CD4-positive, alpha-beta memory T cell (primary cell): ENCODE data around the gene TMEM128. TPM values are rescaled to one million over a fixed set of nuclear protein-coding genes. Genes with fewer than 3 reads are reported as not detected.
"Not testable (repeated sequence)": the region's sequence is repeated elsewhere in the genome, so short reads cannot be mapped to it uniquely, and the experiment has no call there.

ENCODE experiments used
- CTCF ChIA-PET: fragments of 350-600 bp; sonication (Branson Sonifier 250); formaldehyde crosslinking; loops from one replicate; lab custom pipeline; 2021; ENCODE audit warnings: inconsistent platforms; ENCODE audit not compliant: partially characterized antibody; lab: Charles Lee
- POLR2A ChIA-PET: fragments of 350-600 bp; sonication (Branson Sonifier 250); formaldehyde crosslinking; loops from one replicate; lab custom pipeline; 2021; ENCODE audit not compliant: partially characterized antibody; lab: Charles Lee
- DNase-seq, 5 donors: peaks; one replicate each; pipeline versions ENCODE4 v3.0.0 to v3.0.0-alpha.2; 2020 to 2022; ENCODE audit warnings: mixed read lengths in 1 of 5
- H3K27ac ChIP-seq: one replicate; pipeline ENCODE4 v1.7.0; 2013; ENCODE audit warnings: low read depth, low read length
- H3K27me3 ChIP-seq: 2 replicates; pipeline ENCODE4 v1.7.0; 2013; ENCODE audit warnings: mild to moderate bottlenecking, low read length, moderate library complexity; ENCODE audit not compliant: insufficient read depth
- H3K36me3 ChIP-seq: 2 replicates; pipeline ENCODE4 v1.7.0; 2013; ENCODE audit warnings: mild to moderate bottlenecking, low read length, moderate library complexity; ENCODE audit not compliant: insufficient read depth
- H3K4me1 ChIP-seq: 2 replicates; pipeline ENCODE4 v1.7.0; 2013; ENCODE audit warnings: mild to moderate bottlenecking, low read length, moderate library complexity; ENCODE audit not compliant: insufficient read depth
- H3K4me3 ChIP-seq, 2 donors: one replicate each; pipeline ENCODE4 v1.7.0; 2013; ENCODE audit warnings: low read length in 2 of 2, mild to moderate bottlenecking in 1 of 2
- H3K9me3 ChIP-seq, 2 donors: one replicate each; pipeline ENCODE4 v1.7.0; 2013; ENCODE audit warnings: low read length in 2 of 2, control low read depth in 1 of 2; ENCODE audit not compliant: control insufficient read depth in 1 of 2
- H3K27ac Mint-ChIP-seq, 7 donors: one replicate each; pipeline ENCODE4 v1.8.0; 2020 to 2021; ENCODE audit warnings: mixed read lengths in 7 of 7, mild to moderate bottlenecking in 6 of 7, inconsistent platforms in 3 of 7, moderate library complexity in 3 of 7
- H3K27me3 Mint-ChIP-seq, 2 donors: one replicate each; pipeline ENCODE4 v1.8.0; 2020 to 2021; ENCODE audit warnings: mixed read lengths in 2 of 2
- H3K36me3 Mint-ChIP-seq, 2 donors: one replicate each; pipeline ENCODE4 v1.8.0; 2020 to 2021; ENCODE audit warnings: mixed read lengths in 2 of 2, inconsistent platforms in 1 of 2, mild to moderate bottlenecking in 1 of 2
- H3K4me1 Mint-ChIP-seq, 4 donors: one replicate each; pipeline ENCODE4 v1.8.0; 2020 to 2021; ENCODE audit warnings: mixed read lengths in 4 of 4, mild to moderate bottlenecking in 1 of 4
- H3K4me3 Mint-ChIP-seq, 8 donors: one replicate each; pipeline ENCODE4 v1.8.0; 2020 to 2021; ENCODE audit warnings: mixed read lengths in 8 of 8, mild to moderate bottlenecking in 7 of 8, moderate library complexity in 6 of 8, inconsistent platforms in 3 of 8
- H3K9me3 Mint-ChIP-seq, 8 donors: one replicate each; pipeline ENCODE4 v1.8.0; 2020 to 2021; ENCODE audit warnings: mixed read lengths in 8 of 8, mild to moderate bottlenecking in 5 of 8, inconsistent platforms in 3 of 8, moderate library complexity in 1 of 8
- intact Hi-C: fragments of 100-400 bp; cut with micrococcal nuclease; formaldehyde crosslinking; loops from one replicate; pipeline ENCODE4 v1.15.1; 2023
- polyA plus RNA-seq, 2 donors: library from polyadenylated mRNA; unstranded; fragments of 300-500 nt; fragmentation: Illumina TruSeq; gene quantifications; one replicate each; pipeline ENCODE4 v1.2.3, GENCODE V29; 2021
- total RNA-seq, 2 experiments: library from RNA; stranded (reverse); gene quantifications; one replicate each; pipeline ENCODE4 v1.2.3, GENCODE V29; 2021

Gene TMEM128
- total and polyA plus RNA-seq, 4 experiments from 2014 or later, result 20.0 to 51.5 (median 30.4) TPM

- Histone ChIP-seq H3K9me3 (no peaks in the 10 kb centered on the region), H3K27ac (no peak overlapping the region), H3K4me3 (no peak overlapping the region), H3K4me1 (peaks cover 18% of the 10 kb centered on the region), H3K36me3 (peaks cover 4% of the 10 kb centered on the region), H3K27me3 (no peaks in the 10 kb centered on the region)
- H3K27ac Mint-ChIP-seq, result peak overlapping the region in 3 of 7 donors; percentile 19 to 98 (median 61)
- ChIA-PET POLR2A (interaction anchor here (2.5 kb wide), 1 partner anchor 10 kb away, joined by 23 read pairs; no protein-coding TSS in a partner anchor), CTCF (interaction anchor here (1.0 to 4.0 kb wide), 6 partner anchors 10 to 180 kb away, joined by 3 to 35 read pairs (median 24); no protein-coding TSS in a partner anchor)
- intact Hi-C loops, result no loop called here
- peaks cover 7 to 21% of the 10 kb centered on the region in 2 donors for H3K36me3 Mint-ChIP-seq
- H3K9me3 Mint-ChIP-seq, result peaks cover 0 to 5% (median 0%) of the 10 kb centered on the region in 8 donors
- H3K4me3 Mint-ChIP-seq, result peak overlapping the region in 3 of 8 donors; percentile 25 to 67 (median 37)
- DNase-seq, result no peak
- H3K27me3 Mint-ChIP-seq, result no peaks in the 10 kb centered on the region
- peaks cover 23 to 36% (median 29%) of the 10 kb centered on the region in 4 donors for H3K4me1 Mint-ChIP-seq
Observed at GRCh38 chr4:4249866-4250265, 1.8 kb upstream of the TMEM128 start.

GRCh38 chr4:4249342-4249741 is 1.3 kb upstream of the TMEM128 start:
- peak overlapping the region; percentile 80 for H3K27ac ChIP-seq
- ChIA-PET POLR2A (interaction anchor here (2.0 to 3.2 kb wide), 5 partner anchors 10 to 214 kb away, joined by 8 to 33 read pairs (median 17); no protein-coding TSS in a partner anchor), CTCF (interaction anchor here (0.8 to 4.0 kb wide), 8 partner anchors 10 to 293 kb away, joined by 3 to 35 read pairs (median 6); partner anchors contain the start of gene STX18)
- DNase-seq, H3K4me3 ChIP-seq, H3K27me3 ChIP-seq, H3K36me3 ChIP-seq, intact Hi-C loops, H3K27me3 Mint-ChIP-seq, H3K9me3 Mint-ChIP-seq, H3K9me3 ChIP-seq: not testable (repeated sequence)
- Mint-ChIP-seq H3K4me1 (peaks cover 23 to 38% (median 30%) of the 10 kb centered on the region in 4 donors), H3K36me3 (peaks cover 11 to 25% of the 10 kb centered on the region in 2 donors), H3K4me3 (peak overlapping the region in 5 of 8 donors; percentile 11 to 98 (median 95)), H3K27ac (peak overlapping the region in 6 of 7 donors; percentile 98 to 99 (median 98))
- peaks cover 18% of the 10 kb centered on the region for H3K4me1 ChIP-seq

GRCh38 chr4:4248885-4249203 is 821 bp upstream of the TMEM128 start:
- DNase-seq, result no peak
- ChIA-PET CTCF (interaction anchor here (0.8 to 2.7 kb wide), 6 partner anchors 11 to 293 kb away, joined by 3 to 33 read pairs (median 5); partner anchors contain the start of gene STX18), POLR2A (interaction anchor here (1.1 to 3.2 kb wide), 9 partner anchors 8 to 214 kb away, joined by 4 to 33 read pairs (median 9); partner anchors contain the start of genes LYAR and ZBTB49)
- peak overlapping the region; percentile 92 to 95 for H3K4me3 ChIP-seq
- intact Hi-C loops, result loop anchor here (1.0 kb wide), 3 partner anchors 41 to 137 kb away; partner anchors contain the start of genes LYAR and ZBTB49
- no peaks in the 10 kb centered on the region for H3K9me3 ChIP-seq
- H3K36me3 ChIP-seq, result peaks cover 13% of the 10 kb centered on the region
- H3K9me3 Mint-ChIP-seq, result peaks cover 0 to 5% (median 0%) of the 10 kb centered on the region in 8 donors
- no peaks in the 10 kb centered on the region for H3K27me3 Mint-ChIP-seq
- peak overlapping the region; percentile 98 to 99 (median 99) for H3K27ac Mint-ChIP-seq
- peak overlapping the region; percentile 91 to 98 (median 96) for H3K4me3 Mint-ChIP-seq
- peak overlapping the region; percentile 80 for H3K27ac ChIP-seq
- H3K27me3 ChIP-seq, result no peaks in the 10 kb centered on the region
- H3K4me1 ChIP-seq, result peaks cover 18% of the 10 kb centered on the region
- H3K36me3 Mint-ChIP-seq, result peaks cover 12 to 28% of the 10 kb centered on the region in 2 donors
- peaks cover 23 to 40% (median 30%) of the 10 kb centered on the region in 4 donors for H3K4me1 Mint-ChIP-seq

GRCh38 chr4:4247696-4248028 is 361 bp downstream of the TMEM128 start:
- ChIA-PET CTCF (interaction anchor here (1.2 to 2.7 kb wide), 2 partner anchors 12 to 18 kb away, joined by 3 to 33 read pairs; no protein-coding TSS in a partner anchor), POLR2A (interaction anchor here (0.7 to 3.2 kb wide), 15 partner anchors 9 to 327 kb away, joined by 3 to 33 read pairs (median 8); partner anchors contain the start of genes LYAR, STX18 and ZBTB49)
- Histone ChIP-seq H3K4me3 (peak overlapping the region; percentile 95 to 97), H3K4me1 (peaks cover 18% of the 10 kb centered on the region), H3K27me3 (no peaks in the 10 kb centered on the region), H3K36me3 (peaks cover 20% of the 10 kb centered on the region), H3K27ac (peak overlapping the region; percentile 80), H3K9me3 (no peaks in the 10 kb centered on the region)
- Mint-ChIP-seq H3K4me3 (peak overlapping the region; percentile 91 to 98 (median 96)), H3K9me3 (peaks cover 0 to 4% (median 0%) of the 10 kb centered on the region in 8 donors), H3K27ac (peak overlapping the region; percentile 82 to 99 (median 98)), H3K4me1 (peaks cover 26 to 45% (median 30%) of the 10 kb centered on the region in 4 donors), H3K36me3 (peaks cover 18 to 37% of the 10 kb centered on the region in 2 donors), H3K27me3 (no peaks in the 10 kb centered on the region)
- DNase-seq, result no peak
- intact Hi-C loops, result loop anchor here (1.0 kb wide), 3 partner anchors 43 to 139 kb away; partner anchors contain the start of genes LYAR and ZBTB49

- intact Hi-C loops, result no loop called here
- Histone ChIP-seq H3K36me3 (peaks cover 31% of the 10 kb centered on the region), H3K27ac (no peak overlapping the region), H3K4me1 (peaks cover 18% of the 10 kb centered on the region), H3K27me3 (no peaks in the 10 kb centered on the region), H3K9me3 (no peaks in the 10 kb centered on the region), H3K4me3 (no peak overlapping the region)
- Mint-ChIP-seq H3K4me3 (no peak overlapping the region), H3K27ac (peak overlapping the region in 3 of 7 donors; percentile 30 to 68 (median 60)), H3K36me3 (peaks cover 30 to 54% of the 10 kb centered on the region in 2 donors), H3K9me3 (peaks cover 0 to 4% (median 0%) of the 10 kb centered on the region in 8 donors), H3K27me3 (no peaks in the 10 kb centered on the region), H3K4me1 (peaks cover 28 to 45% (median 31%) of the 10 kb centered on the region in 4 donors)
- ChIA-PET POLR2A (no interaction called here), CTCF (no interaction called here)
- DNase-seq, result no peak
Observed at GRCh38 chr4:4245172-4245571, 2.9 kb downstream of the TMEM128 start.

GRCh38 chr4:4239551-4239950 is 8.5 kb downstream of the TMEM128 start:
- H3K9me3 ChIP-seq, H3K4me3 Mint-ChIP-seq, POLR2A ChIA-PET, H3K4me3 ChIP-seq, H3K27ac Mint-ChIP-seq, H3K27me3 ChIP-seq, CTCF ChIA-PET, DNase-seq, H3K27ac ChIP-seq, H3K9me3 Mint-ChIP-seq, intact Hi-C loops, H3K27me3 Mint-ChIP-seq, H3K4me1 ChIP-seq: not testable (repeated sequence)
- peaks cover 32% of the 10 kb centered on the region for H3K36me3 ChIP-seq
- peaks cover 4 to 11% (median 5%) of the 10 kb centered on the region in 4 donors for H3K4me1 Mint-ChIP-seq
- H3K36me3 Mint-ChIP-seq, result peaks cover 42 to 68% of the 10 kb centered on the region in 2 donors

- POLR2A ChIA-PET, result no interaction called here
- H3K27me3 ChIP-seq, result peaks cover 5% of the 10 kb centered on the region
- no peak overlapping the region for H3K27ac Mint-ChIP-seq
Observed at GRCh38 chr4:4233610-4234009, 14.4 kb downstream of the TMEM128 start.

More at GRCh38 chr4:4233610-4234009, 14.4 kb downstream of the TMEM128 start:
- Histone ChIP-seq H3K27ac (no peak overlapping the region), H3K36me3 (peaks cover 5% of the 10 kb centered on the region), H3K4me1 (no peaks in the 10 kb centered on the region), H3K4me3 (no peak overlapping the region), H3K9me3 (no peaks in the 10 kb centered on the region)
- intact Hi-C loops, result no loop called here
- Mint-ChIP-seq H3K27me3 (peaks cover 3 to 8% of the 10 kb centered on the region in 2 donors), H3K4me3 (no peak overlapping the region), H3K36me3 (peaks cover 23 to 31% of the 10 kb centered on the region in 2 donors), H3K9me3 (peaks cover 2 to 21% (median 13%) of the 10 kb centered on the region in 8 donors), H3K4me1 (peaks cover 0 to 2% (median under 1%) of the 10 kb centered on the region in 4 donors)
- no peak for DNase-seq
- CTCF ChIA-PET, result no interaction called here
